ENCODE results near the gene RCCD1.

GRCh38 chr15:90907838-90908507 is 46.7 kb upstream of the RCCD1 start:
- TF ChIP-seq, protein P1, sequence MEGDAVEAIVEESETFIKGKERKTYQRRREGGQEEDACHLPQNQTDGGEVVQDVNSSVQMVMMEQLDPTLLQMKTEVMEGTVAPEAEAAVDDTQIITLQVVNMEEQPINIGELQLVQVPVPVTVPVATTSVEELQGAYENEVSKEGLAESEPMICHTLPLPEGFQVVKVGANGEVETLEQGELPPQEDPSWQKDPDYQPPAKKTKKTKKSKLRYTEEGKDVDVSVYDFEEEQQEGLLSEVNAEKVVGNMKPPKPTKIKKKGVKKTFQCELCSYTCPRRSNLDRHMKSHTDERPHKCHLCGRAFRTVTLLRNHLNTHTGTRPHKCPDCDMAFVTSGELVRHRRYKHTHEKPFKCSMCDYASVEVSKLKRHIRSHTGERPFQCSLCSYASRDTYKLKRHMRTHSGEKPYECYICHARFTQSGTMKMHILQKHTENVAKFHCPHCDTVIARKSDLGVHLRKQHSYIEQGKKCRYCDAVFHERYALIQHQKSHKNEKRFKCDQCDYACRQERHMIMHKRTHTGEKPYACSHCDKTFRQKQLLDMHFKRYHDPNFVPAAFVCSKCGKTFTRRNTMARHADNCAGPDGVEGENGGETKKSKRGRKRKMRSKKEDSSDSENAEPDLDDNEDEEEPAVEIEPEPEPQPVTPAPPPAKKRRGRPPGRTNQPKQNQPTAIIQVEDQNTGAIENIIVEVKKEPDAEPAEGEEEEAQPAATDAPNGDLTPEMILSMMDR (IDR thresholded peaks at IDR 0.05) = no peak
- no peak for TF ChIP-seq POLR2A (IDR thresholded peaks at IDR 0.05)
